Measurements from ENCODE around the gene TSC2. TPM values are rescaled to one million over a fixed set of nuclear protein-coding genes. Genes with fewer than 3 reads are reported as not detected.

Gene TSC2
- total and polyA plus RNA-seq, 9 of the 15 experiments (the other 6 are each of a cell fraction or from before 2014, with no cell fraction given): 1.3 to 68.1 (median 16.6) TPM

DNA sequence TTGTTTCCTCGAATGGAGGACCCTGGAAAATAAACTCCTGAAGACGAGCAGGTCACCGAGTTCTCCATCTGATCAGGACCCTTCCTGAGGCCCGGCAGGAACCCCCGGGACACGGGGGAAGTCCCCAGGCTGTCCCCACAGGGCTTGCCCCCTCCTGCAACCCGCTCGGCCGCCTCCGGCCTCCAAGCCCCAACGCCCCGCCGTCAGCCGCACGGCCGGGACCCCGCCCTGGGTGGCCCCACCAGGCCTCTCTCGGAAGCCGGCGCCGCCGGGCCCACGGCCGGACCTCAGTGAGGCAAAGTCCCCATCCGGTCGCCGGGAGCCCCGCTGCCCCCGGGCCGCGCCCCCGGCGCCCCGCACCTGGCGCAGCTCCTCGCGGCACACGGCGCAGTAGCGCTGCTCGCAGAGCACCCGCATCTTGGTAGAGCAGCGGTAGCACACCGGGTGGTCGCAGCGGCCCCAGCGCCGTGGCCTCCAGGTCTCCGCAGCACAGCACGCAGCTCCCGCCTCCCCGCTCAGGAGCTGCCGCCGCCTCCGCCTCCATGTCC lies 38.5 kb upstream of the TSC2 start (continued):
- TF ChIP-seq CC2D1A (IDR thresholded peaks at IDR 0.05) (no peak), JUN (IDR thresholded peaks at IDR 0.05; ENCODE audit: borderline replicate concordance, low read depth, low read length) (no peak), JUN (CRISPR knock-in tag; IDR thresholded peaks at IDR 0.05; ENCODE audit: borderline replicate concordance) (no peak), NCOA4 (IDR thresholded peaks at IDR 0.05; ENCODE audit: partially characterized antibody) (no peak), FOXK2 (conservative IDR thresholded peaks at IDR 0.05 in 1 of 2, IDR thresholded peaks at IDR 0.05 in 1 of 2; ENCODE audit: low read depth in 2 of 2) (no peak), TOE1 (IDR thresholded peaks at IDR 0.05; ENCODE audit: borderline replicate concordance) (no peak), TOE1 (CRISPR knock-in tag; IDR thresholded peaks at IDR 0.05; ENCODE audit: borderline replicate concordance, low read depth) (no peak), ZFX (CRISPR knock-in tag; IDR thresholded peaks at IDR 0.05) (no peak), ZNF263 (CRISPR knock-in tag; IDR thresholded peaks at IDR 0.05; ENCODE audit: borderline replicate concordance) (0 out of 2 replicates have a peak, but pooled peaks have one; percentile 44), PATZ1 (CRISPR knock-in tag; IDR thresholded peaks at IDR 0.05; ENCODE audit: borderline replicate concordance) (no peak), CBFA2T3 (IDR thresholded peaks at IDR 0.05) (no peak), TCF7 (IDR thresholded peaks at IDR 0.05; ENCODE audit: borderline replicate concordance) (no peak), PTBP1 (IDR thresholded peaks at IDR 0.05; ENCODE audit: low read depth, low read length) (no peak), ZNF217 (CRISPR knock-in tag; IDR thresholded peaks at IDR 0.05) (no peak), DNMT1 (IDR thresholded peaks at IDR 0.05) (no peak), HMG20A (CRISPR knock-in tag; conservative IDR thresholded peaks at IDR 0.05) (no peak), MEIS2 (IDR thresholded peaks at IDR 0.05; ENCODE audit: partially characterized antibody) (no peak), NCOA6 (IDR thresholded peaks at IDR 0.05) (no peak), THAP12 (CRISPR knock-in tag; IDR thresholded peaks at IDR 0.05) (no peak), HNRNPLL (IDR thresholded peaks at IDR 0.05; ENCODE audit: low read depth, low read length, poor library complexity, severe bottlenecking) (peak; percentile 52), ZKSCAN3 (CRISPR knock-in tag; IDR thresholded peaks at IDR 0.05) (no peak), KAT7 (CRISPR knock-in tag; IDR thresholded peaks at IDR 0.05; ENCODE audit: borderline replicate concordance) (0 out of 2 replicates have a peak, but pooled peaks have one; percentile 34)
- TF ChIP-seq, protein P1, sequence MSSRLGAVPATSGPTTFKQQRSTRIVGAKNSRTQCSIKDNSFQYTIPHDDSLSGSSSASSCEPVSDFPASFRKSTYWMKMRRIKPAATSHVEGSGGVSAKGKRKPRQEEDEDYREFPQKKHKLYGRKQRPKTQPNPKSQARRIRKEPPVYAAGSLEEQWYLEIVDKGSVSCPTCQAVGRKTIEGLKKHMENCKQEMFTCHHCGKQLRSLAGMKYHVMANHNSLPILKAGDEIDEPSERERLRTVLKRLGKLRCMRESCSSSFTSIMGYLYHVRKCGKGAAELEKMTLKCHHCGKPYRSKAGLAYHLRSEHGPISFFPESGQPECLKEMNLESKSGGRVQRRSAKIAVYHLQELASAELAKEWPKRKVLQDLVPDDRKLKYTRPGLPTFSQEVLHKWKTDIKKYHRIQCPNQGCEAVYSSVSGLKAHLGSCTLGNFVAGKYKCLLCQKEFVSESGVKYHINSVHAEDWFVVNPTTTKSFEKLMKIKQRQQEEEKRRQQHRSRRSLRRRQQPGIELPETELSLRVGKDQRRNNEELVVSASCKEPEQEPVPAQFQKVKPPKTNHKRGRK (tag; IDR thresholded peaks at IDR 0.05): no peak

Measured in K562 (cell line).